Measurements from ENCODE around the gene RHO. TPM values are rescaled to one million over a fixed set of nuclear protein-coding genes. Genes with fewer than 3 reads are reported as not detected.

RHO gene
- total RNA-seq, 2 donors from 2014 or later = 0.23 TPM; not detected in 1

- 82% methylated on average over 21 of the region's 21 CpGs for WGBS
- Histone ChIP-seq H3K4me1 (replicated peaks) (no peaks in the 10 kb centered on the region), H3K27ac (peak overlapping the region; percentile 22 to 45), H3K4me3 (no peak overlapping the region), H3K9me3 (no peaks in the 10 kb centered on the region), H3K27me3 (replicated peaks; ENCODE audit: insufficient read depth) (no peaks in the 10 kb centered on the region), H3K36me3 (no peaks in the 10 kb centered on the region)
- TF ChIP-seq CTCF (IDR thresholded peaks at IDR 0.05) (no peak), POLR2AphosphoS5 (IDR thresholded peaks at IDR 0.05) (no peak), POLR2A (IDR thresholded peaks at IDR 0.05) (no peak)
- no peak for DNase-seq (ENCODE audit: low spot score)
- intact Hi-C loops (cut with DNase I) = no loop called here
Measured at GRCh38 chr3:129577925-129578786, 49.7 kb downstream of the RHO start.

- Histone ChIP-seq H3K4me1 (replicated peaks) (no peaks in the 10 kb centered on the region), H3K9me3 (no peaks in the 10 kb centered on the region), H3K36me3 (no peaks in the 10 kb centered on the region), H3K27me3 (replicated peaks; ENCODE audit: insufficient read depth) (no peaks in the 10 kb centered on the region), H3K4me3 (no peak overlapping the region), H3K27ac (no peak overlapping the region)
- no peak for DNase-seq (ENCODE audit: low spot score)
- intact Hi-C loops (cut with DNase I) = no loop called here
- 74% methylated on average over 10 of the region's 10 CpGs for WGBS
- TF ChIP-seq CTCF (IDR thresholded peaks at IDR 0.05) (no peak), POLR2A (IDR thresholded peaks at IDR 0.05) (no peak), POLR2AphosphoS5 (IDR thresholded peaks at IDR 0.05) (no peak)
Measured at GRCh38 chr3:129579991-129580390, 51.6 kb downstream of the RHO start.

- intact Hi-C loops (cut with DNase I) = no loop called here
- 93% methylated on average over 7 of the region's 8 CpGs for WGBS
- Histone ChIP-seq H3K27ac (no peak overlapping the region), H3K27me3 (replicated peaks; ENCODE audit: insufficient read depth) (no peaks in the 10 kb centered on the region), H3K4me3 (no peak overlapping the region), H3K4me1 (replicated peaks) (no peaks in the 10 kb centered on the region), H3K36me3 (peaks cover 0 to 8% of the 10 kb centered on the region in 2 donors), H3K9me3 (no peaks in the 10 kb centered on the region)
- TF ChIP-seq POLR2A (IDR thresholded peaks at IDR 0.05) (no peak), POLR2AphosphoS5 (IDR thresholded peaks at IDR 0.05) (no peak), CTCF (IDR thresholded peaks at IDR 0.05) (no peak)
- DNase-seq (ENCODE audit: low spot score) = no peak
Measured at GRCh38 chr3:129581623-129582022, 53.2 kb downstream of the RHO start.

GRCh38 chr3:129582799-129583198, 54.4 kb downstream of the RHO start:
- no peak for TF ChIP-seq CTCF (IDR thresholded peaks at IDR 0.05)
- no peak for TF ChIP-seq POLR2AphosphoS5 (IDR thresholded peaks at IDR 0.05)
- no peak for TF ChIP-seq POLR2A (IDR thresholded peaks at IDR 0.05)
- Histone ChIP-seq H3K27ac (no peak overlapping the region), H3K27me3 (replicated peaks; ENCODE audit: insufficient read depth) (no peaks in the 10 kb centered on the region), H3K36me3 (peaks cover 0 to 8% of the 10 kb centered on the region in 2 donors), H3K4me3 (no peak overlapping the region), H3K4me1 (replicated peaks) (no peaks in the 10 kb centered on the region), H3K9me3 (no peaks in the 10 kb centered on the region)
- 90% methylated on average over 5 of the region's 5 CpGs for WGBS
- intact Hi-C loops (cut with DNase I) = no loop called here
- no peak for DNase-seq (ENCODE audit: low spot score)

- intact Hi-C loops (cut with DNase I) = no loop called here
- DNase-seq (ENCODE audit: low spot score) = no peak
- H3K4me1 ChIP-seq (replicated peaks) = no peaks in the 10 kb centered on the region
- WGBS = 91% methylated on average over 9 of the region's 9 CpGs
- H3K27ac ChIP-seq = no peak overlapping the region
- no peak for TF ChIP-seq POLR2AphosphoS5 (IDR thresholded peaks at IDR 0.05)
- no peak for TF ChIP-seq POLR2A (IDR thresholded peaks at IDR 0.05)
- TF ChIP-seq CTCF (IDR thresholded peaks at IDR 0.05) = no peak
- peaks cover 0 to 8% of the 10 kb centered on the region in 2 donors for H3K36me3 ChIP-seq
- no peaks in the 10 kb centered on the region for H3K27me3 ChIP-seq (replicated peaks; ENCODE audit: insufficient read depth)
- no peaks in the 10 kb centered on the region for H3K9me3 ChIP-seq
- no peak overlapping the region for H3K4me3 ChIP-seq
Measured at GRCh38 chr3:129583289-129583688, 54.9 kb downstream of the RHO start.

Measured in prostate gland (tissue), 2 donors.